ENCODE data around the gene STRIP2. TPM values are rescaled to one million over a fixed set of nuclear protein-coding genes. Genes with fewer than 3 reads are reported as not detected.

The STRIP2 gene
- total and polyA plus RNA-seq, 2 experiments from 2014 or later, result 4.7 to 10.6 TPM

- no peak for TF ChIP-seq ZNF462 (CRISPR knock-in tag; IDR thresholded peaks at IDR 0.05)
- no peak for TF ChIP-seq ETS1 (IDR thresholded peaks at IDR 0.05)
- TF ChIP-seq JUNB (IDR thresholded peaks at IDR 0.05; ENCODE audit: unreplicated experiment), result no peak
Observed at GRCh38 chr7:129495987-129496386, 61.8 kb downstream of the STRIP2 start (continued).

DNA sequence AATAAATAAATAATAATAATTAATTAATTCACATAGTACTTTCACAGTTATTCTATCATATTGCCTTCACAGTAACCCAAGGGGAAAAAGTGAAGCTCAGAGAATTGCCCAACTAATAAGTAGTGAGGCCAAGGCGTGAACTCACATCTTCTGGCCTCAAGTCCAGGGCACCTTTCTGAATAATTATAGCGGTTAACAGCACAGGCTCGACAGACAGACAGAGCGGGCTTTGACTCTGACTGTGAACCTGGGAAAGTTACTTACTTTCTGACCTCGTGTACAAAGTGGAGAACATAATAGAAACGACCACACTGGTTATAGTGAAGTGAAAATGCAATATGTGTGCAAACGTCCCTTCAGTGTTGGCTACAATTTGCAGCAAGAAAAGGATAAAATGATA is 62.4 kb downstream of the STRIP2 start:
- no peaks in the 10 kb centered on the region for H3K36me3 Mint-ChIP-seq (ENCODE audit: low read depth)
- TF ChIP-seq EZH2phosphoT487 (IDR thresholded peaks at IDR 0.05; ENCODE audit: unreplicated experiment) (no peak), CREB1 (CRISPR knock-in tag; IDR thresholded peaks at IDR 0.05; ENCODE audit: low read depth) (no peak), STAT1 (IDR thresholded peaks at IDR 0.05; ENCODE audit: unreplicated experiment) (no peak), ZNF331 (CRISPR knock-in tag; IDR thresholded peaks at IDR 0.05; ENCODE audit: low read depth) (no peak), ZNF462 (CRISPR knock-in tag; IDR thresholded peaks at IDR 0.05) (no peak)

More for the DNA sequence above, 62.4 kb downstream of the STRIP2 start:
- no peak overlapping the region for H3K27ac ChIP-seq (ENCODE audit: low read depth)
- H3K4me2 ChIP-seq, result no peak overlapping the region
- H4K20me1 ChIP-seq (replicated peaks; ENCODE audit: insufficient read depth), result no peaks in the 10 kb centered on the region
- peaks cover 12% of the 10 kb centered on the region for H3K27me3 ChIP-seq (ENCODE audit: insufficient read depth)
- Mint-ChIP-seq H3K4me1 (no peaks in the 10 kb centered on the region; the same call in 2 of the 3 replicates), H3K27me3 (ENCODE audit: insufficient read depth, low read depth, poor library complexity) (peaks cover 17% of the 10 kb centered on the region), H3K27ac (no peak overlapping the region), H3K9me3 (no peaks in the 10 kb centered on the region), H3K4me3 (no peak overlapping the region)
- no peaks in the 10 kb centered on the region for H3K36me3 ChIP-seq (ENCODE audit: insufficient read depth)
- H3K4me1 ChIP-seq (ENCODE audit: insufficient read depth), result peaks cover 4% of the 10 kb centered on the region; the same call in 1 of the 2 replicates
- H3K79me2 ChIP-seq (replicated peaks; ENCODE audit: insufficient read depth), result no peaks in the 10 kb centered on the region
- DNase-seq (ENCODE audit: low spot score) (no peak), ATAC-seq (no peak)
- H2AFZ ChIP-seq, result no peak overlapping the region
- H3K9me2 ChIP-seq (ENCODE audit: insufficient read depth), result no peaks in the 10 kb centered on the region
- 0 out of 2 replicates have a peak, but pooled peaks cover 9% of the 10 kb centered on the region for H3F3A ChIP-seq (replicated peaks; ENCODE audit: low read depth)
- no peak overlapping the region for H3K4me3 ChIP-seq
